Smooth muscle cell (in vitro differentiated cells): ENCODE results near the gene EFHB. TPM values are rescaled to one million over a fixed set of nuclear protein-coding genes. Genes with fewer than 3 reads are reported as not detected.

ENCODE experiments used
- DNase-seq: peaks from one replicate; lab custom pipeline; 2025; ENCODE audit not compliant: unreplicated experiment; lab: John Stamatoyannopoulos, UW
- H2AFZ ChIP-seq: fragments of 200-600 bp; sonication (generic); 2 replicates; pipeline ENCODE4 v1.6.0; 2016; ENCODE audit warnings: antibody characterized with exemption, low read depth, mild to moderate bottlenecking
- H3F3A ChIP-seq: fragments of 200-600 bp; sonication (generic); 2 replicates; pipeline ENCODE4 v1.6.0; 2017; ENCODE audit warnings: antibody characterized with exemption, low read depth
- H3K27ac ChIP-seq: fragments of 200-600 bp; sonication (generic); 2 replicates; pipeline ENCODE4 v1.5.1; 2016; ENCODE audit warnings: low read depth, mild to moderate bottlenecking
- H3K27me3 ChIP-seq: fragments of 200-600 bp; sonication (generic); 2 replicates; pipeline ENCODE4 v1.6.1; 2016; ENCODE audit warnings: low read depth, mild to moderate bottlenecking
- H3K36me3 ChIP-seq: fragments of 200-600 bp; sonication (generic); 2 replicates; pipeline ENCODE4 v1.5.1; 2016; ENCODE audit warnings: low read depth
- H3K4me1 ChIP-seq: fragments of 200-600 bp; sonication (generic); 2 replicates; pipeline ENCODE4 v1.5.1; 2016; ENCODE audit warnings: low read depth
- H3K4me2 ChIP-seq: fragments of 200-600 bp; sonication (generic); 2 replicates; pipeline ENCODE4 v1.6.0; 2016; ENCODE audit warnings: mild to moderate bottlenecking
- H3K4me3 ChIP-seq: fragments of 200-600 bp; sonication (generic); 2 replicates; pipeline ENCODE4 v1.5.1; 2016; ENCODE audit warnings: mild to moderate bottlenecking
- H3K79me2 ChIP-seq: fragments of 200-600 bp; sonication (generic); 2 replicates; pipeline ENCODE4 v1.6.0; 2016; ENCODE audit warnings: low read depth, mild to moderate bottlenecking
- H3K9ac ChIP-seq: fragments of 200-600 bp; sonication (generic); 2 replicates; pipeline ENCODE4 v1.6.0; 2016; ENCODE audit warnings: low read depth
- H3K9me3 ChIP-seq: fragments of 200-600 bp; sonication (generic); replicated peaks from 2 replicates; pipeline ENCODE4 v1.5.1; 2016; ENCODE audit warnings: low read depth
- H4K20me1 ChIP-seq: fragments of 200-600 bp; sonication (generic); 2 replicates; pipeline ENCODE4 v1.6.0; 2016; ENCODE audit warnings: low read depth
- WGBS: methylation state at CpG from one replicate; pipeline ENCODE4 v1.1.7; 2016; ENCODE audit warnings: low lambda C conversion rate; 5-methylcytosine and 5-hydroxymethylcytosine counted together
- polyA plus RNA-seq: library from polyadenylated mRNA; unstranded; fragments of >200 nt; fragmentation: Nextera tagmentation; extraction: Ambion mirVana; gene quantifications from 2 replicates; pipeline ENCODE4 v1.2.1, GENCODE V29; 2016
- total RNA-seq: library from RNA; depleted of rRNA; stranded (reverse); fragments of >200 nt; gene quantifications from 2 replicates; pipeline ENCODE4 v1.2.3, GENCODE V29; 2014
- TF ChIP-seq, protein P1 (sequence below): fragments of 200-600 bp; sonication (generic); IDR thresholded peaks from 2 replicates; pipeline ENCODE4 v1.5.1; 2017; ENCODE audit warnings: borderline replicate concordance, mild to moderate bottlenecking, antibody characterized with exemption; ENCODE audit not compliant: insufficient read depth, poor library complexity, severe bottlenecking

The EFHB gene, protein sequence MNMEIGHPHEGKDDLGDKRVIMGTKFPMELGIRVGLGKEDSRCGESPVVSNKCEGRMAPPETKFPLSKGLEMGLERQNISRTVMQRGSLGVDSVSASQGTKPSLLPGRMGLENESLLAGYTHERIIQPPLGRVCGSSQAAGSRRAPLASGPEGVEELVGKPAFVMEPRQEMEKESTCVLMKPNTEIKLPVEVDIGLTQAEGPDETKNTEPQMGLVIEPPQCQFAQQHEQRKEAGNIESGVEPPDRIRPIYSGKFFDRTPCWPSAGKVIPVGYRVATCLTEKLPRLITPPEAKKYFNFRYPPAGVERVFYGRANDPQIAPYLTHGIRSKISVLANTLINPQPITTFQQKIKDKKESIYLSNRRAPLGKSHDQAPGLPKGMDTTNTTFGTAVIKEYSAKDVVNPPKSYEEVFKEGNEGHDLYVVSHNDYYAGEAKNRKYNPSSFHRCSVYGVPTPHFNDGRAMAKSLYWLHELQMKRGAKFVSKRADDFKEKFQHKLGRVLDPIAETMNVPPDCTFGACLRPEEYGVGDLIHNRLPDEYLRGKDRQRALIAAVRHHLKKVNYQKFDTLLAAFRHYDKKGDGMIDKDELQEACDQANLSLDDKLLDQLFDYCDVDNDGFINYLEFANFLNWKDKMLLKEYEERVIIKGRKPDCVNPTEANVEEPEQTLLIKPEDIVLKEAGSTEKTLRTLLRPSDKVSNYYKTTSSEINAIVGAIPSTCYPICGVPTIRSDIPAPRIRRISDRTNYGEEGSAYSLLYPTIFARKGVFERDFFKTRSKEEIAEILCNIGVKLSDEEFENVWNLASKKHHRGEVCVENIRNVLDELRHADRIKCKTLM
- total RNA-seq (0.18 and 0.63 TPM in 2 replicates), polyA plus RNA-seq (0.14 and 1.3 TPM in 2 replicates)

DNA sequence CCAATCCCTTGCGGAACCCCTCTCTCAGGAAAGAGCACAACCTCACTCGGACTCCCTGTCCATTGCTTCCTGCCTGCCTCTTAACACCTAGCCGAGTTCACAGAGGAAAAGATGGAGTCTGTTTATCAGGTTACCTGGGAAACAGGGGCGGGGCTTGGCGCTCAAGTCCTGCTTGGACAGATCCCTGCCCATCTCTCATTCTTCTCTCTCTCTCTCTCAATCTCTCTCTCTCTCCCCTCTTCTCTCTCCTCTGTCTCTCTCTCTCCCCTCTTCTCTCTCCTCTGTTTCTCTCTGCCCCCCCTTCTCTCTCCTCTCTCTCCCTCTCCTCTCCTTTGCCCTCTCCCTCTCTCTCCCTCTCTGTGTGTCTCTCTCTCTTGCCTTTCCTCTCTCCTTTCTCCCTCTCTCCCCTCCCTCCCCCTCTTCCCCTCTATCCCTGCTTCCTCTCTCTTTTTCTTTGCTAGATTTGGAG is at the start of gene EFHB:
Gene EFHB (minus strand): TSS at position 120 of the 469 bp plus-strand sequence. CDS start 199 bp downstream, outside the sequence.
- H3K36me3 ChIP-seq: no peaks in the 10 kb centered on the region
- no peaks in the 10 kb centered on the region for H3K9me3 ChIP-seq
- H3K4me1 ChIP-seq: no peaks in the 10 kb centered on the region
- no peaks in the 10 kb centered on the region for H3F3A ChIP-seq
- no peaks in the 10 kb centered on the region for H3K27me3 ChIP-seq
- WGBS: 27% methylated on average over 5 of the region's 5 CpGs
- TF ChIP-seq, protein P1, sequence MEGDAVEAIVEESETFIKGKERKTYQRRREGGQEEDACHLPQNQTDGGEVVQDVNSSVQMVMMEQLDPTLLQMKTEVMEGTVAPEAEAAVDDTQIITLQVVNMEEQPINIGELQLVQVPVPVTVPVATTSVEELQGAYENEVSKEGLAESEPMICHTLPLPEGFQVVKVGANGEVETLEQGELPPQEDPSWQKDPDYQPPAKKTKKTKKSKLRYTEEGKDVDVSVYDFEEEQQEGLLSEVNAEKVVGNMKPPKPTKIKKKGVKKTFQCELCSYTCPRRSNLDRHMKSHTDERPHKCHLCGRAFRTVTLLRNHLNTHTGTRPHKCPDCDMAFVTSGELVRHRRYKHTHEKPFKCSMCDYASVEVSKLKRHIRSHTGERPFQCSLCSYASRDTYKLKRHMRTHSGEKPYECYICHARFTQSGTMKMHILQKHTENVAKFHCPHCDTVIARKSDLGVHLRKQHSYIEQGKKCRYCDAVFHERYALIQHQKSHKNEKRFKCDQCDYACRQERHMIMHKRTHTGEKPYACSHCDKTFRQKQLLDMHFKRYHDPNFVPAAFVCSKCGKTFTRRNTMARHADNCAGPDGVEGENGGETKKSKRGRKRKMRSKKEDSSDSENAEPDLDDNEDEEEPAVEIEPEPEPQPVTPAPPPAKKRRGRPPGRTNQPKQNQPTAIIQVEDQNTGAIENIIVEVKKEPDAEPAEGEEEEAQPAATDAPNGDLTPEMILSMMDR: no peak
- H3K27ac ChIP-seq: no peak within 1 kb of the TSS
- no peak within 1 kb of the TSS for H3K9ac ChIP-seq
- peak within 1 kb of the TSS; percentile 70 for H3K4me2 ChIP-seq
- no peaks in the 10 kb centered on the region for H4K20me1 ChIP-seq
- H3K79me2 ChIP-seq: no peaks in the 10 kb centered on the region
- no peak within 1 kb of the TSS for H3K4me3 ChIP-seq
- no peak for DNase-seq
- peak within 1 kb of the TSS; percentile 39 for H2AFZ ChIP-seq

DNA sequence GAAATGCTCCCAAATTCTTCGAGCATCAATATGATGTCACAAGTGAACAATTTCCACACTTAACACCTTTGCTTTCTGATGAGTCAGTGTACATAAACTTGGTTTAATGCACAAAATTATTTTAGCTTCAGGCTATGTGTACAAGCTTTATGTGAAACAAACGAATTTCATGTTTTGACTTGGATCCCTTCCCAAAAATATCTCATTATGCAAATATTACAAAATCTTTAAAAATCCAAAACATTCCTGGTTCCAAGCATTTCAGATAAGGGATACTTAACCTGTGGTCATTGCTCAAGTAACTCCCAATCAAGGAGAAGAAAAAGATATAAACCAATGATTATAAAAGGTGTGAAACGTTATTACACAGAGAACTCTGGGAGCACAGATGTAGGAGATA is 38.0 kb upstream of the EFHB start:
- no peaks in the 10 kb centered on the region for H3K9me3 ChIP-seq
- TF ChIP-seq, protein P1: no peak
- H3K4me3 ChIP-seq: no peak overlapping the region
- no peaks in the 10 kb centered on the region for H3K27me3 ChIP-seq
- no peaks in the 10 kb centered on the region for H3K4me1 ChIP-seq
- no peak for DNase-seq
- no peak overlapping the region for H2AFZ ChIP-seq
- H4K20me1 ChIP-seq: peaks cover 99% of the 10 kb centered on the region
- H3K27ac ChIP-seq: peak overlapping the region; percentile 2
- H3F3A ChIP-seq: no peaks in the 10 kb centered on the region
- H3K79me2 ChIP-seq: peaks cover 86% of the 10 kb centered on the region
- WGBS: 76% methylated on average over 3 of the region's 3 CpGs
- no peak overlapping the region for H3K4me2 ChIP-seq
- H3K36me3 ChIP-seq: peaks cover 20% of the 10 kb centered on the region
- H3K9ac ChIP-seq: no peak overlapping the region

DNA sequence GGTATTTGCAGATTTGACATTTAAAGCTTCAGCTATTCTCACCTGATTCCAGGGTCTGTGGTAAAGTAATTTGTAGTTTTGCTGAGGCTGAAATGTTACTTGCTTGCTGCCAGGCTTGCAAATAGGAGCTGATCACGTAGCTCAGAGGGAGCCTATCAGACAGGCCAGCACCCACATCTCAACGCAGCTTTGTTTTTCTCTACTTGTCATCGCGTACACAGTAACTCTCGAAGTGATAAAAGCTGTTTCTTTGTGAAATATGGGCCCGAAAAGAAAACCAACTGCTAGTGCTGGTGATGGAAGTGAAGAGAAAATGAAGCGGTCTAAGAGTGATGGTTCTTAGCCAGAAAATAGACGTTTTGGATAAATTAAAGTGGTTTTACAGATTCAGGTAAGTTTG is 36.3 kb upstream of the EFHB start:
- no peak overlapping the region for H3K4me3 ChIP-seq
- WGBS: 85% methylated on average over 8 of the region's 8 CpGs

More for the DNA sequence above, 36.3 kb upstream of the EFHB start:
- no peak overlapping the region for H3K9ac ChIP-seq
- H3K79me2 ChIP-seq: peaks cover 96% of the 10 kb centered on the region
- H2AFZ ChIP-seq: no peak overlapping the region
- H3K9me3 ChIP-seq: no peaks in the 10 kb centered on the region
- H3K4me2 ChIP-seq: no peak overlapping the region
- peaks cover 100% of the 10 kb centered on the region for H4K20me1 ChIP-seq
- H3K36me3 ChIP-seq: peaks cover 16% of the 10 kb centered on the region
- TF ChIP-seq, protein P1: no peak
- no peak for DNase-seq
- H3K27me3 ChIP-seq: no peaks in the 10 kb centered on the region
- no peaks in the 10 kb centered on the region for H3K4me1 ChIP-seq
- no peaks in the 10 kb centered on the region for H3F3A ChIP-seq
- no peak overlapping the region for H3K27ac ChIP-seq
